Activated T-cell treated with anti-CD3 and anti-CD28 coated beads, Interleukin-2, amount 50 U/mL, for 72 hours (primary cell): ENCODE data around the gene BTN2A1. TPM values are rescaled to one million over a fixed set of nuclear protein-coding genes. Genes with fewer than 3 reads are reported as not detected.
"Not testable (repeated sequence)": the region's sequence is repeated elsewhere in the genome, so short reads cannot be mapped to it uniquely, and the experiment has no call there.

Experiments
- ATAC-seq, 2 donors: fragments of 150-1000 bp; cut with Tn5 transposase; replicated peaks in 1 of 2; 2 replicates each; pipeline ENCODE4 v1.10.0; 2021; ENCODE audit warnings: moderate library complexity in 2 of 2, mild to moderate bottlenecking in 1 of 2
- DNase-seq, 2 donors: peaks; one replicate each; pipeline ENCODE4 v3.0.0; 2021 to 2022; ENCODE audit warnings: mixed read lengths in 1 of 2
- H3K27ac Mint-ChIP-seq: one replicate; pipeline ENCODE4 v1.8.0; 2022; ENCODE audit warnings: mild to moderate bottlenecking, moderate library complexity, mixed read lengths
- H3K27me3 Mint-ChIP-seq: one replicate; pipeline ENCODE4 v1.8.0; 2022; ENCODE audit warnings: low read depth, mixed read lengths
- H3K36me3 Mint-ChIP-seq, 2 donors: one replicate each; pipeline ENCODE4 v1.8.0; 2022; ENCODE audit warnings: mixed read lengths in 2 of 2, mild to moderate bottlenecking in 1 of 2; ENCODE audit not compliant: insufficient read depth in 2 of 2
- H3K4me1 Mint-ChIP-seq: one replicate; pipeline ENCODE4 v1.8.0; 2022; ENCODE audit warnings: low read depth, mixed read lengths
- H3K4me3 Mint-ChIP-seq, 2 donors: one replicate each; pipeline ENCODE4 v1.8.0; 2022; ENCODE audit warnings: mild to moderate bottlenecking in 2 of 2, mixed read lengths in 2 of 2, moderate library complexity in 2 of 2
- H3K9me3 Mint-ChIP-seq, 2 donors: one replicate each; pipeline ENCODE4 v1.8.0; 2022; ENCODE audit warnings: mixed read lengths in 2 of 2
- total RNA-seq, 2 donors: library from RNA; stranded (reverse); gene quantifications; one replicate each; pipeline ENCODE4 v1.2.3, GENCODE V29; 2022

BTN2A1 gene
- total RNA-seq, 2 donors from 2014 or later, result 24.3 to 25.7 TPM

DNA sequence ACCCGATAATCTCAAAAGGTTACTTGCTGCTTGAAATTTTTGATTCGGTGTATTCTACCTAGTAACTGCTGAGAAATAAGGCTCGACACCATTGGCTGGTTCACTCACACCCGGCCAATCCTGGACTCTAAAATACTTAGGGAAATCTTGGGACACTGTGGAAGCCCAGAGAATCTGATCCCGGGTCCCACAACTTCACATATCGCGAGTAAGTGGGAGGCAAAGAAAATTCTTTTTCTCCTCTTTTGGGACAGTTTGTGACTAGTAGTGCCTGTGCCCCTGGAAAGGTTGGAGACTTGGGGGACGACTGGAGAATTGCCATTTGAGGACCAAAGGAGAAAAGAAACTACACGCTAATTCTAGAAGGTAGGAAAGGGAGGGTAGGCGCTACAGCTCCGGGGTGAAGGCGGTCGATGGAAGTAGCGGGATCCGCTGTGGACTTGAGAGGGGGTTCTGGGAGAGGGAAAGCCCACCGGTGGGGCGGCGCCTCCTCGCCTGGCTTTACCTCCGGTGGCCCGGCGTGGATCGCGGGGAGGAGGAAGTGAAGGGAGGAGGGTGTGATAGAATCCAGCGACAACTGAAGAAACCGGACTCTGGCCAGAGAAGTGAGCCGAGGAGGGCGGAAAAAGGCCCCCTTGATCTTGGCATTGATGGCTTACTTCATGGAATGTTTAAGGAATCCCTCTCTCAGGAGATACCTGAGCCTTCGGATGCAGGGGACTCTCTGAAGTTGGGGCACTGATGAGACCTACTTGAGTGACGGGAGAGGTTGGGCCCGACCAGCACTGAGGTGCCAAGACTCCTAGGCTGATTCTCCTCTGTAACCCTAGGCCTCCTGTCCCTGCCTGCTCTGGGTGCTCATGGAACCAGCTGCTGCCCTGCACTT is 36.3 kb upstream of the BTN2A1 start:
- peak; percentile 97 for ATAC-seq
- Mint-ChIP-seq H3K9me3 (peaks cover 6 to 15% of the 10 kb centered on the region in 2 donors), H3K36me3 (peaks cover 9 to 20% of the 10 kb centered on the region in 2 donors), H3K4me1 (peaks cover 7% of the 10 kb centered on the region), H3K27ac (no peak overlapping the region), H3K27me3 (no peaks in the 10 kb centered on the region), H3K4me3 (no peak overlapping the region)
- DNase-seq, result peak; percentile 43 to 48

DNA sequence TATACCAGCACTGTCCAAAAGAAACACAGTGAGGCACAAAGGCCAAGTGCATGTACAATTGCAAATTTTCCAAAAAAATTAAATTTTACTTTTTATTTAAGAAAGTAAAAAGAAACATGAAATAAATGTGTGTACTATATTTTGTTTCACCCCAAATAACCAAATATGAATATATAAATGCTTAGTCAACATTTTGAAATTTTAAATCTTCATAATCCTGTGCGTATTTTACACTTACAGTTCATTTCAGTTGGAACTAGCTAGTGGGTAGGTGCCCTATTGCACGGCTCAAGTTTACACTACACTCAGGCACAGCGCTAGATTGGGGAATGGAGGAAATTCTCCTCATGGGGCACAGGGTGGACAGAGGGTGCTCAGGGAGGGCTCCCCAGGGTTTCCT is 35.4 kb upstream of the BTN2A1 start:
- H3K9me3 Mint-ChIP-seq, result peaks cover 3 to 11% of the 10 kb centered on the region in 2 donors
- peak overlapping the region; percentile 61 for H3K27ac Mint-ChIP-seq
- no peak overlapping the region for H3K4me3 Mint-ChIP-seq

DNA sequence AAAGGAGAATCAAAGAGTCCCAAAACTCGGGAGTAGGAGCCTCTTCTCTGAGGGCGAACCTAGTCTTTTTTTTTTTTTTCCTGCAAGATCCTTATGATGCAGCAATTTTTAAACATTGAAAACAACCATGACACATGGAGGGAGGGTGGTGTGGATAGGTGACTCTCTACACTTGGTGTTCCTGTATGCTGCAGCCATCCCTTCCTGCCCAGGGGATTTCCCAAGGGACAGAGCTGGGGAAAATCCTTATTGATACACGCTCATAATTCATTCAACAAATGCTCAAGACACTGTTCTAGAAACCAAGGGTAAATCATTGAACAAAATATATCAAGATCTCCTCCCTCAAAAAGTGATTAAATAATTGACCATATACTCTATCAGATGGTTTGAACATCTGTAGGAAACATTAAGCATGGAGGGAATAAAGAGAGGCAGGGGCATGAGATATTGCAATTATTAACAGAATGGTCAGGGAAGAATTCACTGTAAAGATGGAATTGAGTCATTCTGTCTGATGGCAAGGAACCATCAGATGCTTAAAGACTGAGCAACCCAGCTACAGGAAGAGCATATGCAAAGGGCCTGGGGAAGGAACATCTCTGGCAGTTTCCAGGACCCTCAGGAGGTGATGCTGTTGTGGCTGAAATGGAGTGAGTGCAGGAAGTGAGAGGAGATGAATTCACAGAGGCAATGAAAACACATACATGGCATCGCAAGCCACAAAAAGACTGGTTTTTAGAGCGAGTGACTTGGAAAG is 30.9 kb upstream of the BTN2A1 start:
- DNase-seq (no peak), ATAC-seq (no peak)
- H3K4me3 Mint-ChIP-seq, result no peak overlapping the region
- no peaks in the 10 kb centered on the region for H3K9me3 Mint-ChIP-seq
- H3K27me3 Mint-ChIP-seq, result no peaks in the 10 kb centered on the region
- no peak overlapping the region for H3K27ac Mint-ChIP-seq
- H3K36me3 Mint-ChIP-seq, result peaks cover 0 to 2% of the 10 kb centered on the region in 2 donors
- H3K4me1 Mint-ChIP-seq, result peaks cover 12% of the 10 kb centered on the region

More for the DNA sequence above, 35.4 kb upstream of the BTN2A1 start:
- H3K36me3 Mint-ChIP-seq, result peaks cover 5 to 12% of the 10 kb centered on the region in 2 donors
- no peak for DNase-seq
- peaks cover 12% of the 10 kb centered on the region for H3K4me1 Mint-ChIP-seq
- no peak for ATAC-seq
- no peaks in the 10 kb centered on the region for H3K27me3 Mint-ChIP-seq

DNA sequence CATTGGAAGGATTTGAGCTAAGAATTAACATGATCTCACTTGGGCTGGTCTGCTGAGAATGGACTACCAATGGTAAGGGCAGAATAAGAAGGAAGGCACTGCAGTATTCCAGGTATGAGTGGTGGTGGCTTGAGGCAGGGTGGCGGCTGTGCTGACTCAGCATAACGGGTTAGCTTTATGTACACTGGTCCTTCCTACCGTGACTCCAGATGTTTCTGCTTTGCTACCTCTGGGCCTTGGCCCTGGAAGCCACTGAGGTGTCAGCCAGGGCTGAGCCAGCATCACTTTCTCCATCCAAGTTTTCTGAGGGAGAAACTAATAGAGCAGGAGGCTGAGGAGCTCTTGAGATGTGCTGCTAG is 30.3 kb upstream of the BTN2A1 start:
- Mint-ChIP-seq H3K4me3 (no peak overlapping the region), H3K36me3 (peaks cover 0 to 2% of the 10 kb centered on the region in 2 donors), H3K27ac (no peak overlapping the region), H3K27me3 (no peaks in the 10 kb centered on the region), H3K4me1 (peaks cover 12% of the 10 kb centered on the region), H3K9me3 (no peaks in the 10 kb centered on the region)
- DNase-seq (no peak), ATAC-seq (no peak)

DNA sequence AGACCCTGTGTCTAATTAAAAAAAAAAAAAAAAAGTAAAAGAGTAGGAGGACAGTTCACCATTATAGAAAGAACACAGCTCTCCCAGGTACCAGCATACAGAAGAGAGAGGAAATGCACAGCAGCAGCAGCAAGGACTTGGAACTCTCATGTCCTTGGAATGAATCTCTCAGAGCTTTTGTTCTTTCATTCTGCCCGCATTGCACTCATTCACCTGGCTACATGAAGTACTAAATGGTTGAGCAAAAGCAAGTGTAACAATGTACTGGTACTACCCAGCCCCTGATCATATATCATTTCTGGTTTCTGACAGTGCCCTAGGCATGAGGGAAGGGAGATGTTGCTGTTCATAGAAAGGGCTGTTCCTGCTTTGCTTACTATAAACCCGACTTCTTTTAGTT is 29.5 kb upstream of the BTN2A1 start:
- H3K27me3 Mint-ChIP-seq, result no peaks in the 10 kb centered on the region
- H3K4me1 Mint-ChIP-seq, result peaks cover 12% of the 10 kb centered on the region
- no peaks in the 10 kb centered on the region for H3K9me3 Mint-ChIP-seq
- peaks cover 0 to 2% of the 10 kb centered on the region in 2 donors for H3K36me3 Mint-ChIP-seq
- DNase-seq, result no peak
- no peak for ATAC-seq
- no peak overlapping the region for H3K27ac Mint-ChIP-seq
- no peak overlapping the region for H3K4me3 Mint-ChIP-seq

DNA sequence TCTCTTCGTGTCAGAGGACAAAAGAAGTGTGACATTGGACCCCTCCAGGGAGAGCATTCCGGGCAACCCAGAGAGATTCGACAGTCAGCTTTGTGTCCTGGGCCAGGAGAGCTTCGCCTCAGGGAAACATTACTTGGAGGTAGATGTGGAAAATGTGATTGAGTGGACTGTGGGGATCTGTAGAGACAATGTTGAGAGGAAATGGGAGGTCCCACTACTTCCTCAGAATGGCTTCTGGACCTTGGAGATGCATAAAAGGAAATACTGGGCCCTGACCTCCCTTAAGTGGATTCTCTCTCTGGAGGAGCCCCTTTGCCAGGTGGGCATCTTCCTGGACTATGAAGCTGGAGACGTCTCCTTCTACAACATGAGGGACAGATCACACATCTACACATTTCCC is 27.0 kb upstream of the BTN2A1 start:
- peaks cover 11% of the 10 kb centered on the region for H3K4me1 Mint-ChIP-seq
- DNase-seq, result no peak
- no peak overlapping the region for H3K4me3 Mint-ChIP-seq
- ATAC-seq, result no peak
- no peaks in the 10 kb centered on the region for H3K27me3 Mint-ChIP-seq
- H3K27ac Mint-ChIP-seq, result no peak overlapping the region
- H3K9me3 Mint-ChIP-seq, result peaks cover 9 to 12% of the 10 kb centered on the region in 2 donors
- peaks cover 11% of the 10 kb centered on the region in 2 donors for H3K36me3 Mint-ChIP-seq

DNA sequence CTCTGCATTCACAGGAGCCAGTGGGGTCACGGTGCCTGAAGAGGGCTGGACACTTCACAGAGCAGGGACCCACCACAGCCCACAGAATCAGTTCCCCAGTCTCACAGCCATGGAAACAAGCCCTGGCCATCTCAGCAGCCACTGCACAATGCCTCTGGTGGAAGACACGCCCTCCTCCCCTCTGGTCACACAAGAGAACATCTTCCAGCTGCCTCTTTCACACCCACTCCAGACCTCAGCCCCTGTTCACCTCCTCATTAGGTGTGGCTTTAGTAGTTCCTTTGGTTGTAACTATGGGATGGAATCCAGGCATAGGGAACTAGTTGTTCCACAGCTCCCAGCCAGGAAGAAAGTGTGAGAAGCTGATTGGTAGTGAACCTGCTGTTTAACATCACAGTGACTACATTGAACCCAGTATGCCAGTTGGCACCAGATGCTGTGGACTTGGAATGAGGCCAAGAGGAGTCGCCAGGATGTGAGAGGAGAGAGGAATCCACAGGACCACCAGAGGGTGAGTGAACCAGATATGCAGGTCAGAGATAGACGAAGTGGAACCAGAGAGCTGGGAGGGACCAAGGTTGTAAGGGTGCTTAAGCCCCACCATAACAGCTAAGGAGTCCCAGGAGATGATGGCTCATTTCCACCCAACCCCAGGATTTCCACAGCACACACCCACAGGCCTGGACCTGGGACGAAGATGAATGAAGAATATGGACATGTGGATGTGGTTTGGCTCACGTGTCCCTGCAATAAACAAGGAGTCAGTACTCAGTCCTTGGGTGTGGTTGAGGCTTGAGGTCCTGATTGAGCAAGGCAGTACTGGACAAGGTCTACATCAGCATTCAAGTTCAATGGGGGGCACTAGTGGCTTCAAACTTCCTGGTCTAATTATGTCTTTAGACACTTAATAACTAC is 26.2 kb upstream of the BTN2A1 start:
- Mint-ChIP-seq H3K4me3 (no peak overlapping the region), H3K27me3 (no peaks in the 10 kb centered on the region), H3K4me1 (peaks cover 6% of the 10 kb centered on the region), H3K36me3 (peaks cover 11 to 12% of the 10 kb centered on the region in 2 donors), H3K27ac (no peak overlapping the region), H3K9me3 (peaks cover 9 to 12% of the 10 kb centered on the region in 2 donors)
- DNase-seq (no peak), ATAC-seq (no peak)

DNA sequence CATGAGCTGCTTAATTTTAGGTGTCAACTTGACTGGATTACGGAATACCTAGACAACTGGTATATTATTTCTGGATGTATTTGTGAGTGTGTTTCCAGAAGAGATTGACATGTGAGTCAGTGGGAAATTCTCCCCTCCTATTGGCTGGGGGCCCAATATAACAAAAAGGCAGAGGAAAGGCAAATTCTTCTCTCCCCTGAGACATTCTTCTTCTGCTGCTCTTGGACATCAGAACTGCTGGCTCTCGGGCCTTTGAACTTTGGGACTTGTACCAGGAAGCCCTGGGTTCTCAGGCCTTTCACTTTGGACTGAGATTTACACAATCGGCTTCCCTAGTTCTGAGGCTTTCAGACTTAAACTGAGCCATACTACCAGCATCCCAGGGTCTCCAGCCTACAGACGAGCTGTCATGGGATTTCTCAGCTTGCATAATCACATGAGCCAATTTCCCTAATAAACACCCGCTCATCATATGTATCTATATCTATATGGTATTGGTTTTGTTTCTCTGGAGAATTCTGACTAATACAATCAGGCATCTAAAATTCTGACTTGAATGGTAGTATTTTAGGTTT is 25.0 kb upstream of the BTN2A1 start:
- peaks cover 11 to 14% of the 10 kb centered on the region in 2 donors for H3K36me3 Mint-ChIP-seq
- no peak overlapping the region for H3K27ac Mint-ChIP-seq
- H3K9me3 Mint-ChIP-seq, result peaks cover 9 to 12% of the 10 kb centered on the region in 2 donors
- H3K4me3 Mint-ChIP-seq, result no peak overlapping the region
- H3K4me1 Mint-ChIP-seq, result no peaks in the 10 kb centered on the region
- ATAC-seq (no peak), DNase-seq (no peak)
- H3K27me3 Mint-ChIP-seq, result no peaks in the 10 kb centered on the region

DNA sequence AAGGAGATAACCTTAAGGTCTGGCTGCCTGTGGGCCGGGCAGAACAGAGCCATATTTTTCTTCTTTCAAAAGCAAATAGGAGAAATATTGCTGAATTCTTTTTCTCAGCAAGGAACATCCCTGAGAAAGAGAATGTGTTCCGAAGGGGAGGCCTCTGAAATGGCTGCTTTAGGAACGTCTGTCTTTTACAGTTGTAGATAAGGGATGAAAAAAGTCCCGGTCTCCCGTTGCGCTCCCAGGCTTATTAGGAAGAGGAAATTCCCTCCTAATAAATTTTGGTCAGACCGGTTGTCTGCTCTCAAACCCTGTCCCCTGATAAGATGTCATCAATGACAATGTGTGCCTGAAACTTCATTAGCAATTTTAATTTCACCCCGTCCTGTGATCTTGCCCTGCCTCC is 24.1 kb upstream of the BTN2A1 start:
- H3K36me3 Mint-ChIP-seq, result peaks cover 11 to 14% of the 10 kb centered on the region in 2 donors
- not testable (repeated sequence) for H3K4me1 Mint-ChIP-seq, H3K27me3 Mint-ChIP-seq, H3K4me3 Mint-ChIP-seq, H3K27ac Mint-ChIP-seq, DNase-seq, ATAC-seq
- peaks cover 9 to 12% of the 10 kb centered on the region in 2 donors for H3K9me3 Mint-ChIP-seq

DNA sequence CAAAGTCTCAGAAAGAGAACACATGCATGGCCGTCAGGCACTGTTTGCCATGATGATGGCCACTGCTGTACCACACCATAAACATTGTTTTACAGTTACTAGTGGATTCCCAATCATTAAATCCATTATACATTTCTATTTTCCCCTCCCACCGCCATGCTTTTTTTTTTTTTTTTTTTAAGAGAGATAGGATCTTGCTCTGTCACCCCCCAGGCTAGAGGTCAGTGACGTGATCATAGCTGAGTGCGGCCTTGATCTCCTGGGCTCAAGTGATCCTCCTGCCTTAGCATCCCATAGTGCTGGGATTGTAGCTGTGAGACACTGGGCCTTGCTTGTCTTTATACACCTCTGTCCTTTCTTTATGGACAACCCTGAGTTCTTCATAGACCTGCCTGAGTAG is 21.7 kb upstream of the BTN2A1 start:
- ATAC-seq, result no peak
- H3K27me3 Mint-ChIP-seq, result no peaks in the 10 kb centered on the region
- peaks cover 14% of the 10 kb centered on the region for H3K4me1 Mint-ChIP-seq
- H3K27ac Mint-ChIP-seq, result no peak overlapping the region
- H3K36me3 Mint-ChIP-seq, result peaks cover 16 to 19% of the 10 kb centered on the region in 2 donors
- H3K4me3 Mint-ChIP-seq, result no peak overlapping the region
- DNase-seq, result no peak
- peaks cover 9 to 12% of the 10 kb centered on the region in 2 donors for H3K9me3 Mint-ChIP-seq

DNA sequence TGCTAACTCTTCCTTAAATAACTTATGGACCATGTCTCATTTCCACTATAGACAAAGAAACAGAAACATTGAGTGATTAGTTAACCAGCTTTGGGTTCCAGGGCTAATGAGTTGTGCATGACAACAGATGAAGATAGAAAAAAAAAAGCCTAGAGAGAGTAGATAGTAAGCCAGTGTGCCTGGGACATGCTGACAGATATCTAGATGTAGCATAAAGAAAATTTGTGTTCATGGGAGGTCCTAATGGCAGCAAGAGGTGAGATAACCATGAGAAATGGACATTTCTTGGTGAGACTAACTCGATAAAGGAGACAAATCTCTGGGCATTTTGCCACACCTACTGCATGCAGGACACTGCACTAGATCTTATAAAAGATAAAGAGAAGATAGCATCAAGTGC is 20.2 kb upstream of the BTN2A1 start:
- Mint-ChIP-seq H3K27me3 (no peaks in the 10 kb centered on the region), H3K27ac (no peak overlapping the region), H3K36me3 (peaks cover 17 to 20% of the 10 kb centered on the region in 2 donors), H3K4me1 (peaks cover 24% of the 10 kb centered on the region), H3K9me3 (peaks cover 9 to 12% of the 10 kb centered on the region in 2 donors), H3K4me3 (no peak overlapping the region)
- ATAC-seq, result no peak
- DNase-seq, result no peak

DNA sequence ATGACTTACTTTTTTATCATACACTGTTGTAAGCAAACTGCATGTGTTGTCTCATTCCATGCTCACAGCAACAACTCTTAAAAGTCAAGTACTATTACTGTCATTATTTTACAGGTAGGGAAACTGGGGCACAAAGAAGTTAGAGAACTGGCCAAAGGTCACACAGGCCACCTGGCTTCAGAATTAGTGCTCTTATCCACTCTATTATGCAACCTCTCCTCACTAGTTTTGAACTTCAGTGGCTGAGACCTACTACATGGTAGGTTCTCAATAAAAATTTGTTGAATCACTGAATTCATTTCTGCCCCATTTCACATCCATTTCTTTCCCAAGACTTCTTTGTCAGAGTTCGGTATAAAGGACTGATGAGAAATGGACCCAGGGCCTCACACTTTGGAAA is 19.8 kb upstream of the BTN2A1 start:
- H3K27ac Mint-ChIP-seq, result no peak overlapping the region
- H3K4me1 Mint-ChIP-seq, result peaks cover 28% of the 10 kb centered on the region
- peaks cover 17 to 24% of the 10 kb centered on the region in 2 donors for H3K36me3 Mint-ChIP-seq
- H3K9me3 Mint-ChIP-seq, result peaks cover 9 to 12% of the 10 kb centered on the region in 2 donors
- H3K4me3 Mint-ChIP-seq, result no peak overlapping the region
- H3K27me3 Mint-ChIP-seq, result no peaks in the 10 kb centered on the region
- DNase-seq (no peak), ATAC-seq (no peak)
